IMR-90 (cell line): ENCODE measurements around the gene NECTIN4. TPM values are rescaled to one million over a fixed set of nuclear protein-coding genes. Genes with fewer than 3 reads are reported as not detected.

Source experiments
- ATAC-seq: fragments of 200-7000 bp; cut with Tn5 transposase; 2 replicates; pipeline ENCODE4 v1.9.1; 2020; ENCODE audit warnings: low read depth, mild to moderate bottlenecking, moderate library complexity
- BruUV-seq: library from RNA; stranded (reverse); fragments of 400-500 nt; replicated peaks from 2 replicates; lab custom pipeline; 2021; lab: Mats Ljungman, UMichigan
- CTCF ChIA-PET: fragments of 300-600 bp; formaldehyde crosslinking; extraction: SDS; loops from one replicate; lab custom pipeline; 2021; ENCODE audit warnings: antibody characterized with exemption; lab: Yijun Ruan, JAX
- POLR2A ChIA-PET: fragments of 300-600 bp; sonication (Branson Sonifier 250); formaldehyde crosslinking; loops from one replicate; lab custom pipeline; 2022; ENCODE audit warnings: antibody characterized with exemption; ENCODE audit not compliant: unreplicated experiment; lab: Charles Lee
- DNase-seq: peaks from one replicate; pipeline ENCODE4 v3.0.0; 2013
- H2AFZ ChIP-seq: replicated peaks from 2 replicates; pipeline ENCODE3; 2013; ENCODE audit warnings: low read length, mild to moderate bottlenecking; ENCODE audit not compliant: poor library complexity
- H2AK5ac ChIP-seq: 2 replicates; pipeline ENCODE4 v1.6.1; 2013; ENCODE audit warnings: low read depth, low read length, inconsistent platforms
- H2AK9ac ChIP-seq: replicated peaks from 2 replicates; pipeline ENCODE3; 2013; ENCODE audit warnings: mild to moderate bottlenecking, low read depth, low read length, moderate library complexity; ENCODE audit not compliant: poor library complexity
- H2BK120ac ChIP-seq: 2 replicates; pipeline ENCODE4 v1.6.1; 2013; ENCODE audit warnings: low read depth, low read length, inconsistent platforms
- H2BK15ac ChIP-seq: 3 replicates; pipeline ENCODE4 v1.6.1; 2013; ENCODE audit warnings: low read depth, low read length, inconsistent platforms
- H2BK20ac ChIP-seq: 2 replicates; pipeline ENCODE4 v1.6.1; 2013; ENCODE audit warnings: low read depth, mild to moderate bottlenecking, inconsistent platforms, low read length, moderate library complexity
- H2BK5ac ChIP-seq: 2 replicates; pipeline ENCODE4 v1.6.1; 2013; ENCODE audit warnings: mild to moderate bottlenecking, low read depth, low read length, inconsistent platforms; ENCODE audit not compliant: poor library complexity, severe bottlenecking
- H3K14ac ChIP-seq: replicated peaks from 2 replicates; pipeline ENCODE4 v1.6.1; 2013; ENCODE audit warnings: low read depth, low read length, inconsistent platforms
- H3K18ac ChIP-seq: 2 replicates; pipeline ENCODE4 v1.6.1; 2013; ENCODE audit warnings: low read depth, low read length, control low read depth
- H3K23ac ChIP-seq: 2 replicates; pipeline ENCODE4 v1.6.1; 2013; ENCODE audit warnings: low read depth, low read length, inconsistent platforms
- H3K27ac ChIP-seq: 2 replicates; pipeline ENCODE4 v1.5.1; 2013; ENCODE audit warnings: mild to moderate bottlenecking, control low read depth, low read length; ENCODE audit not compliant: insufficient read depth
- H3K27me3 ChIP-seq: 2 replicates; pipeline ENCODE4 v1.6.1; 2013; ENCODE audit warnings: low read length; ENCODE audit not compliant: control insufficient read depth, insufficient read depth
- H3K36me3 ChIP-seq: 2 replicates; pipeline ENCODE4 v1.6.1; 2013; ENCODE audit warnings: low read length, mixed read lengths; ENCODE audit not compliant: control insufficient read depth, insufficient read depth
- H3K4ac ChIP-seq: 2 replicates; pipeline ENCODE4 v1.6.1; 2013; ENCODE audit warnings: low read depth, low read length, inconsistent platforms
- H3K4me1 ChIP-seq: 2 replicates; pipeline ENCODE4 v1.6.1; 2013; ENCODE audit warnings: low read length, mixed read lengths; ENCODE audit not compliant: control insufficient read depth, insufficient read depth
- H3K4me2 ChIP-seq: 2 replicates; pipeline ENCODE4 v1.6.1; 2013; ENCODE audit warnings: low read depth, mild to moderate bottlenecking, control low read depth, low read length, moderate library complexity
- H3K4me3 ChIP-seq: 2 replicates; pipeline ENCODE4 v1.5.1; 2013; ENCODE audit warnings: low read depth, mild to moderate bottlenecking, control low read depth, low read length, moderate library complexity; ENCODE audit not compliant: insufficient read depth
- H3K56ac ChIP-seq: 2 replicates; pipeline ENCODE4 v1.6.1; 2013; ENCODE audit warnings: low read length, inconsistent platforms; ENCODE audit not compliant: insufficient read depth; ENCODE audit errors: extremely low read depth
- H3K79me1 ChIP-seq, 2 experiments: 2 replicates each; pipeline ENCODE4 v1.6.1; 2013; ENCODE audit warnings: low read length in 2 of 2, inconsistent platforms in 1 of 2, low read depth in 1 of 2
- H3K9ac ChIP-seq: 2 replicates; pipeline ENCODE4 v1.6.1; 2013; ENCODE audit warnings: low read depth, low read length, control low read depth
- H3K9me1 ChIP-seq: 2 replicates; pipeline ENCODE4 v1.6.1; 2013; ENCODE audit warnings: low read length, inconsistent platforms; ENCODE audit not compliant: insufficient read depth
- H3K9me3 ChIP-seq: 2 replicates; pipeline ENCODE4 v1.6.1; 2013; ENCODE audit warnings: low read length; ENCODE audit not compliant: control insufficient read depth, insufficient read depth
- H4K20me1 ChIP-seq: 2 replicates; pipeline ENCODE4 v1.6.1; 2013; ENCODE audit warnings: low read length, inconsistent platforms; ENCODE audit not compliant: insufficient read depth
- H4K5ac ChIP-seq: 2 replicates; pipeline ENCODE4 v1.6.1; 2013; ENCODE audit warnings: mild to moderate bottlenecking, low read depth, low read length, control low read depth
- H4K8ac ChIP-seq, 2 experiments: 2 replicates each; pipeline ENCODE4 v1.6.1; 2013; ENCODE audit warnings: low read depth in 2 of 2, low read length in 2 of 2, control low read depth in 1 of 2, inconsistent platforms in 1 of 2
- H4K91ac ChIP-seq: 2 replicates; pipeline ENCODE4 v1.6.1; 2013; ENCODE audit warnings: low read depth, low read length, inconsistent platforms; ENCODE audit not compliant: insufficient read depth
- CEBPB ChIP-seq: IDR thresholded peaks from 2 replicates; pipeline ENCODE4 v1.6.1; 2012; ENCODE audit warnings: low read depth, low read length, improper control_type of control experiment
- CHD1 ChIP-seq: IDR thresholded peaks from 2 replicates; pipeline ENCODE4 v1.6.1; 2012; ENCODE audit warnings: low read depth, low read length, improper control_type of control experiment
- CTCF ChIP-seq: conservative IDR thresholded peaks from 2 replicates; pipeline ENCODE4 v1.5.1; 2012; ENCODE audit warnings: mild to moderate bottlenecking, low read depth, low read length, improper control_type of control experiment
- ELK1 ChIP-seq: fragments of 150-350 bp; IDR thresholded peaks from 2 replicates; pipeline ENCODE4 v1.6.1; 2016; ENCODE audit warnings: low read depth, mild to moderate bottlenecking, low read length, moderate library complexity, borderline replicate concordance
- MAFK ChIP-seq: IDR thresholded peaks from 2 replicates; pipeline ENCODE4 v1.6.1; 2012; ENCODE audit warnings: low read depth, low read length, improper control_type of control experiment
- NFE2L2 ChIP-seq: fragments of 150-350 bp; IDR thresholded peaks from 2 replicates; pipeline ENCODE4 v1.6.1; 2016; ENCODE audit warnings: low read depth, mild to moderate bottlenecking, low read length
- RAD21 ChIP-seq: IDR thresholded peaks from 2 replicates; pipeline ENCODE4 v1.6.1; 2012; ENCODE audit warnings: low read length, improper control_type of control experiment
- RCOR1 ChIP-seq: IDR thresholded peaks from 2 replicates; pipeline ENCODE4 v1.6.1; 2012; ENCODE audit warnings: mild to moderate bottlenecking, low read length, improper control_type of control experiment; ENCODE audit not compliant: insufficient replicate concordance
- RFX5 ChIP-seq: IDR thresholded peaks from 2 replicates; pipeline ENCODE4 v1.8.0; 2012; ENCODE audit warnings: low read depth, mild to moderate bottlenecking, low read length, moderate library complexity
- SMC3 ChIP-seq: fragments of 150-350 bp; IDR thresholded peaks from 2 replicates; pipeline ENCODE4 v1.6.1; 2016; ENCODE audit warnings: low read depth, mild to moderate bottlenecking, antibody characterized with exemption, low read length, moderate library complexity
- WGBS, 2 experiments: methylation state at CpG; one replicate each; pipeline versions ENCODE4 v1.1.5 to v1.1.7; 2013; ENCODE audit warnings: missing lambda C conversion rate in 2 of 2; ENCODE audit not compliant: insufficient read length in 1 of 2; ENCODE audit errors: extremely low coverage in 2 of 2; 5-methylcytosine and 5-hydroxymethylcytosine counted together
- dilution Hi-C: fragments of 300-500 bp; cut with HindIII; formaldehyde crosslinking; loops from one replicate; pipeline ENCODE4 v1.14.3; 2018; ENCODE audit warnings: low sequenced_read_pairs; ENCODE audit not compliant: unreplicated experiment
- in situ Hi-C: fragments of 300-500 bp; cut with MboI; formaldehyde crosslinking; loops from 3 replicates; pipeline ENCODE4 v1.14.3; 2019; ENCODE audit warnings: low sequenced_read_pairs, inconsistent platforms, mixed read lengths
- intact Hi-C: fragments of 100-400 bp; cut with micrococcal nuclease; formaldehyde crosslinking; loops from 2 replicates; pipeline ENCODE4 v1.10.0; 2022
- polyA plus RNA-seq, 3 experiments: library from polyadenylated mRNA; depleted of rRNA; stranded (reverse); fragments of >200 nt; gene quantifications; 2 replicates each; pipeline ENCODE4 v1.2.3, GENCODE V29; 2012; ENCODE audit warnings: low replicate concordance in 1 of 3
- total RNA-seq: library from RNA; depleted of rRNA; stranded (reverse); fragments of >200 nt; gene quantifications from 2 replicates; pipeline ENCODE4 v1.2.3, GENCODE V29; 2012
- TF ChIP-seq, protein P1 (sequence below): fragments of 150-350 bp; IDR thresholded peaks from 2 replicates; pipeline ENCODE4 v1.6.1; 2017; ENCODE audit warnings: mild to moderate bottlenecking, antibody characterized with exemption, low read length, low read depth

Gene NECTIN4
- total and polyA plus RNA-seq, 2 of the 4 experiments (the other 2 are of a cell fraction) = 0.18 to 0.24 TPM

GRCh38 chr1:161121042-161121650 is 31.8 kb upstream of the NECTIN4 start:
- no peaks in the 10 kb centered on the region; the same call in 1 of the 2 replicates for H3K9me3 ChIP-seq

More at GRCh38 chr1:161121042-161121650, 31.8 kb upstream of the NECTIN4 start:
- in situ Hi-C loops (no loop called here), intact Hi-C loops (no loop called here), dilution Hi-C loops (no loop called here)
- Histone ChIP-seq H4K8ac (no peak overlapping the region), H2BK20ac (no peak overlapping the region), H3K4me1 (peaks cover 17% of the 10 kb centered on the region), H4K5ac (no peak overlapping the region), H4K91ac (no peak overlapping the region), H3K9me1 (peaks cover 20% of the 10 kb centered on the region), H3K79me1 (peaks cover 37 to 75% of the 10 kb centered on the region in 2 experiments), H2BK120ac (no peak overlapping the region), H2BK5ac (no peak overlapping the region), H3K23ac (no peak overlapping the region), H3K9ac (no peak overlapping the region), H3K4me2 (no peak overlapping the region), H3K4ac (no peak overlapping the region), H3K27ac (no peak overlapping the region), H4K20me1 (peaks cover 32% of the 10 kb centered on the region), H3K27me3 (no peaks in the 10 kb centered on the region), H3K56ac (no peak overlapping the region), H3K4me3 (no peak overlapping the region), H2AK5ac (no peak overlapping the region), H2AK9ac (no peak overlapping the region), H3K36me3 (peaks cover 50% of the 10 kb centered on the region), H3K18ac (no peak overlapping the region), H2AFZ (no peak overlapping the region), H3K14ac (no peak overlapping the region), H2BK15ac (no peak overlapping the region)
- CTCF ChIA-PET = no interaction called here
- no peak for ATAC-seq
- POLR2A ChIA-PET = no interaction called here
- no peak for TF ChIP-seq SMC3
- TF ChIP-seq RFX5 = no peak
- TF ChIP-seq RAD21 = no peak
- no peak for TF ChIP-seq RCOR1
- TF ChIP-seq CTCF = no peak
- no peak for TF ChIP-seq NFE2L2
- no peak for TF ChIP-seq CHD1
- TF ChIP-seq, protein P1, sequence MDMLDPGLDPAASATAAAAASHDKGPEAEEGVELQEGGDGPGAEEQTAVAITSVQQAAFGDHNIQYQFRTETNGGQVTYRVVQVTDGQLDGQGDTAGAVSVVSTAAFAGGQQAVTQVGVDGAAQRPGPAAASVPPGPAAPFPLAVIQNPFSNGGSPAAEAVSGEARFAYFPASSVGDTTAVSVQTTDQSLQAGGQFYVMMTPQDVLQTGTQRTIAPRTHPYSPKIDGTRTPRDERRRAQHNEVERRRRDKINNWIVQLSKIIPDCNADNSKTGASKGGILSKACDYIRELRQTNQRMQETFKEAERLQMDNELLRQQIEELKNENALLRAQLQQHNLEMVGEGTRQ = no peak
- no peak for TF ChIP-seq MAFK
- TF ChIP-seq CEBPB = no peak
- no peak for TF ChIP-seq ELK1
- no peak for DNase-seq
- no TSS peak for BruUV-seq
- WGBS, 2 experiments = no CpG with 5 or more reads among the region's 3 CpGs
